Erythroblast (primary cell): Measurements from ENCODE around the gene NUDT19.

ENCODE experiments used
- GATA1 ChIP-seq: IDR thresholded peaks from 2 replicates; pipeline ENCODE4 v1.6.1; 2011; ENCODE audit warnings: low read depth, mild to moderate bottlenecking, control low read depth, low read length, moderate library complexity
- POLR2A ChIP-seq: IDR thresholded peaks from 2 replicates; pipeline ENCODE4 v1.6.1; 2011; ENCODE audit warnings: mild to moderate bottlenecking, low read length

GRCh38 chr19:32749361-32749760 lies 57.7 kb downstream of the NUDT19 start:
- TF ChIP-seq POLR2A (no peak), GATA1 (no peak)
